Neural cell (in vitro differentiated cells): ENCODE measurements around the gene ACBD6. TPM values are rescaled to one million over a fixed set of nuclear protein-coding genes. Genes with fewer than 3 reads are reported as not detected.

Experiments
- H2AFZ ChIP-seq: fragments of 200-600, 300-800 bp; sonication (generic), shearing (Covaris generic); 2 replicates; pipeline ENCODE4 v1.6.0; 2014; ENCODE audit warnings: low read depth, mild to moderate bottlenecking, antibody characterized with exemption, low read length, moderate library complexity
- H3F3A ChIP-seq: fragments of 200-600 bp; shearing (Covaris generic); 2 replicates; pipeline ENCODE4 v1.6.1; 2016; ENCODE audit warnings: mild to moderate bottlenecking, moderate library complexity, mixed read lengths, antibody characterized with exemption, low read length; ENCODE audit not compliant: insufficient read depth, poor library complexity, severe bottlenecking
- H3K27ac ChIP-seq: fragments of 200-600, 300-800 bp; sonication (generic), shearing (Covaris generic); 2 replicates; pipeline ENCODE4 v1.5.1; 2014; ENCODE audit warnings: mild to moderate bottlenecking, low read length, moderate library complexity
- H3K27me3 ChIP-seq: fragments of 300-800, 200-600 bp; sonication (generic), shearing (Covaris generic); 2 replicates; pipeline ENCODE4 v1.6.0; 2014; ENCODE audit warnings: mild to moderate bottlenecking, low read depth, low read length, moderate library complexity; ENCODE audit not compliant: insufficient read depth
- H3K36me3 ChIP-seq: fragments of 300-800, 200-600 bp; sonication (generic), shearing (Covaris generic); 2 replicates; pipeline ENCODE4 v1.5.1; 2014; ENCODE audit warnings: mild to moderate bottlenecking, antibody characterized with exemption, low read length, moderate library complexity; ENCODE audit not compliant: insufficient read depth
- H3K4me2 ChIP-seq: fragments of 300-800, 200-600 bp; sonication (generic), shearing (Covaris generic); 2 replicates; pipeline ENCODE4 v1.6.0; 2014; ENCODE audit warnings: mild to moderate bottlenecking, low read length
- H3K4me3 ChIP-seq: fragments of 300-800, 200-600 bp; sonication (generic), shearing (Covaris generic); 2 replicates; pipeline ENCODE4 v1.5.1; 2014; ENCODE audit warnings: mild to moderate bottlenecking, low read length, moderate library complexity
- H3K79me2 ChIP-seq: fragments of 200-600 bp; shearing (Covaris generic); replicated peaks from 2 replicates; pipeline ENCODE4 v1.6.0; 2014; ENCODE audit warnings: mild to moderate bottlenecking, low read length, moderate library complexity; ENCODE audit not compliant: insufficient read depth
- H3K9ac ChIP-seq: fragments of 300-800, 200-600 bp; sonication (generic), shearing (Covaris generic); 2 replicates; pipeline ENCODE4 v1.6.1; 2016; ENCODE audit warnings: mild to moderate bottlenecking, low read length, mixed read lengths
- H3K9me2 ChIP-seq: fragments of 200-600 bp; shearing (Covaris generic); 2 replicates; pipeline ENCODE4 v1.6.1; 2016; ENCODE audit warnings: mild to moderate bottlenecking, low read length, mixed read lengths; ENCODE audit not compliant: insufficient read depth
- H3K9me3 ChIP-seq: fragments of 200-600, 300-800 bp; sonication (generic), shearing (Covaris generic); 2 replicates; pipeline ENCODE4 v1.6.1; 2016; ENCODE audit warnings: mild to moderate bottlenecking, mixed run types, low read length, moderate library complexity, mixed read lengths
- H4K20me1 ChIP-seq: fragments of 200-600 bp; shearing (Covaris generic); 2 replicates; pipeline ENCODE4 v1.6.1; 2016; ENCODE audit warnings: mild to moderate bottlenecking, mixed run types; ENCODE audit not compliant: insufficient read depth
- EP300 ChIP-seq: fragments of 450-650 bp; conservative IDR thresholded peaks from 2 replicates; pipeline ENCODE4 v1.6.1; 2014; ENCODE audit warnings: antibody characterized with exemption, mild to moderate bottlenecking, moderate library complexity; ENCODE audit not compliant: poor library complexity, severe bottlenecking
- EZH2 ChIP-seq: fragments of 200-600, 300-800 bp; shearing (Covaris generic), sonication (generic); IDR thresholded peaks from 2 replicates; pipeline ENCODE4 v1.6.1; 2014; ENCODE audit warnings: antibody characterized with exemption, low read length, borderline replicate concordance, mild to moderate bottlenecking; ENCODE audit not compliant: insufficient read depth, poor library complexity, severe bottlenecking
- MXI1 ChIP-seq: fragments of 450-650 bp; conservative IDR thresholded peaks from 2 replicates; pipeline ENCODE4 v1.6.1; 2014; ENCODE audit warnings: antibody characterized with exemption, mild to moderate bottlenecking; ENCODE audit not compliant: poor library complexity, severe bottlenecking
- POLR2AphosphoS5 ChIP-seq: IDR thresholded peaks from 2 replicates; pipeline ENCODE4 v1.6.1; 2012
- RAD21 ChIP-seq: fragments of 450-650 bp; conservative IDR thresholded peaks from 2 replicates; pipeline ENCODE4 v1.6.1; 2014; ENCODE audit warnings: antibody characterized with exemption, mild to moderate bottlenecking, moderate library complexity
- REST ChIP-seq: IDR thresholded peaks from 2 replicates; pipeline ENCODE4 v1.6.1; 2012; ENCODE audit warnings: borderline replicate concordance
- SMC3 ChIP-seq: fragments of 450-650 bp; conservative IDR thresholded peaks from 2 replicates; pipeline ENCODE4 v1.6.1; 2014; ENCODE audit warnings: antibody characterized with exemption, mild to moderate bottlenecking, moderate library complexity; ENCODE audit not compliant: poor library complexity
- TAF1 ChIP-seq: IDR thresholded peaks from 2 replicates; pipeline ENCODE4 v1.6.1; 2012; ENCODE audit warnings: low read depth
- polyA plus RNA-seq: library from polyadenylated mRNA; depleted of rRNA; stranded (reverse); fragments of >200 nt; gene quantifications from 2 replicates; pipeline ENCODE4 v1.2.3, GENCODE V29; 2014
- TF ChIP-seq, protein P1 (sequence below): fragments of 450-650 bp; IDR thresholded peaks from 2 replicates; pipeline ENCODE4 v1.5.1; 2014; ENCODE audit warnings: antibody characterized with exemption, mild to moderate bottlenecking, moderate library complexity; ENCODE audit not compliant: poor library complexity, severe bottlenecking

The ACBD6 gene
- polyA plus RNA-seq, 1 donor from 2014 or later = 92.4 TPM

DNA sequence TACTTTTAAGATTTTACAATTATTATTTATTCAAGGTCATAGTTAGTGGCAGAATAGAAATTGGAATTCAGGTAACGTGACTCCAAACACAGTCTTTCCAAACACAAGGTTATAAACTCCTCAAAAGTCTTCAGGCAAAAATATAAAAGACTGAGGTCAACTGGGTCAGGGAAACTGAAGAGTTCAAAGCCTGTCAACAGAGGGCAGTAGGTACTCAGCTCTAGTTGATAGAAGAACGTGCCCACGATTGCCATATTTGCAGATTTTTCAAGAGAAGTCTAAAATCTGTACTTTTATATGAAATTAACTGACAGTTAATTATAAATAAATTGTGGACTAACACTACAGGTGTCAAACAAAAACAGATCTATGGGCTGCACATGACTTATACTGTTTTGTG, 137.3 kb downstream of the ACBD6 start:
- H4K20me1 ChIP-seq = no peaks in the 10 kb centered on the region

GRCh38 chr1:180363246-180363995, 139.0 kb downstream of the ACBD6 start:
- no peaks in the 10 kb centered on the region for H3F3A ChIP-seq
- H4K20me1 ChIP-seq = no peaks in the 10 kb centered on the region
- TF ChIP-seq RAD21 (no peak), TAF1 (no peak), REST (no peak), SMC3 (no peak), MXI1 (no peak), EP300 (no peak), POLR2AphosphoS5 (no peak), EZH2 (no peak)
- TF ChIP-seq, protein P1, sequence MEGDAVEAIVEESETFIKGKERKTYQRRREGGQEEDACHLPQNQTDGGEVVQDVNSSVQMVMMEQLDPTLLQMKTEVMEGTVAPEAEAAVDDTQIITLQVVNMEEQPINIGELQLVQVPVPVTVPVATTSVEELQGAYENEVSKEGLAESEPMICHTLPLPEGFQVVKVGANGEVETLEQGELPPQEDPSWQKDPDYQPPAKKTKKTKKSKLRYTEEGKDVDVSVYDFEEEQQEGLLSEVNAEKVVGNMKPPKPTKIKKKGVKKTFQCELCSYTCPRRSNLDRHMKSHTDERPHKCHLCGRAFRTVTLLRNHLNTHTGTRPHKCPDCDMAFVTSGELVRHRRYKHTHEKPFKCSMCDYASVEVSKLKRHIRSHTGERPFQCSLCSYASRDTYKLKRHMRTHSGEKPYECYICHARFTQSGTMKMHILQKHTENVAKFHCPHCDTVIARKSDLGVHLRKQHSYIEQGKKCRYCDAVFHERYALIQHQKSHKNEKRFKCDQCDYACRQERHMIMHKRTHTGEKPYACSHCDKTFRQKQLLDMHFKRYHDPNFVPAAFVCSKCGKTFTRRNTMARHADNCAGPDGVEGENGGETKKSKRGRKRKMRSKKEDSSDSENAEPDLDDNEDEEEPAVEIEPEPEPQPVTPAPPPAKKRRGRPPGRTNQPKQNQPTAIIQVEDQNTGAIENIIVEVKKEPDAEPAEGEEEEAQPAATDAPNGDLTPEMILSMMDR = no peak
- H3K4me3 ChIP-seq = no peak overlapping the region
- H3K27me3 ChIP-seq = no peaks in the 10 kb centered on the region
- no peak overlapping the region for H2AFZ ChIP-seq
- H3K9me3 ChIP-seq = no peaks in the 10 kb centered on the region
- H3K9ac ChIP-seq = no peak overlapping the region
- H3K4me2 ChIP-seq = no peak overlapping the region
- H3K9me2 ChIP-seq = no peaks in the 10 kb centered on the region
- H3K36me3 ChIP-seq = no peaks in the 10 kb centered on the region
- no peaks in the 10 kb centered on the region for H3K79me2 ChIP-seq
- no peak overlapping the region for H3K27ac ChIP-seq

More for the DNA sequence above, 137.3 kb downstream of the ACBD6 start:
- Histone ChIP-seq H3K27me3 (no peaks in the 10 kb centered on the region), H3F3A (no peaks in the 10 kb centered on the region), H3K9me2 (no peaks in the 10 kb centered on the region), H3K4me2 (no peak overlapping the region), H3K9ac (no peak overlapping the region), H3K79me2 (no peaks in the 10 kb centered on the region), H3K4me3 (no peak overlapping the region), H3K27ac (no peak overlapping the region), H3K36me3 (no peaks in the 10 kb centered on the region), H2AFZ (no peak overlapping the region), H3K9me3 (no peaks in the 10 kb centered on the region)
- TF ChIP-seq POLR2AphosphoS5 = no peak
